ENCODE results near the gene SPAG7.
A peak's percentile ranks its signal among the peaks of the same experiment; 100 is the strongest.

Gene SPAG7

GRCh38 chr17:4953451-4953961 lies 14.1 kb downstream of the SPAG7 start:
- Histone ChIP-seq H3K9me2 (replicated peaks; ENCODE audit: control insufficient read depth, low read length) (no peaks in the 10 kb centered on the region), H3K4me1 (ENCODE audit: control insufficient read depth, low read length) (peaks cover 22% of the 10 kb centered on the region), H3K4me2 (ENCODE audit: low read length) (no peak overlapping the region), H3K4me3 (ENCODE audit: low read length) (no peak overlapping the region), H3F3A (ENCODE audit: control insufficient read depth, insufficient read depth) (peaks cover 12% of the 10 kb centered on the region), H3K36me3 (ENCODE audit: control insufficient read depth, low read length) (peaks cover 2% of the 10 kb centered on the region), H3K9me3 (ENCODE audit: control insufficient read depth, insufficient read depth, low read length) (no peaks in the 10 kb centered on the region), H4K20me1 (ENCODE audit: control insufficient read depth, insufficient read depth, low read depth, low read length) (no peaks in the 10 kb centered on the region), H3K27ac (ENCODE audit: low read depth, low read length) (no peak overlapping the region), H3K27me3 (ENCODE audit: control insufficient read depth, low read length) (no peaks in the 10 kb centered on the region), H3K79me2 (ENCODE audit: control insufficient read depth, low read length) (peaks cover 10% of the 10 kb centered on the region)
- TF ChIP-seq CTCF (IDR thresholded peaks at IDR 0.05; ENCODE audit: low read depth, low read length, poor library complexity, severe bottlenecking) (no peak), EZH2phosphoT487 (IDR thresholded peaks at IDR 0.05; ENCODE audit: borderline replicate concordance, low read length) (no peak)

- Histone ChIP-seq H3K9me2 (replicated peaks; ENCODE audit: control insufficient read depth, low read length) (no peaks in the 10 kb centered on the region), H3K36me3 (ENCODE audit: control insufficient read depth, low read length) (peaks cover 20% of the 10 kb centered on the region), H3K4me1 (ENCODE audit: control insufficient read depth, low read length) (peaks cover 26% of the 10 kb centered on the region), H3K9me3 (ENCODE audit: control insufficient read depth, insufficient read depth, low read length) (no peaks in the 10 kb centered on the region), H3K79me2 (ENCODE audit: control insufficient read depth, low read length) (peaks cover 30% of the 10 kb centered on the region), H3K27ac (ENCODE audit: low read depth, low read length) (no peak overlapping the region), H4K20me1 (ENCODE audit: control insufficient read depth, insufficient read depth, low read depth, low read length) (peaks cover 4% of the 10 kb centered on the region; the same call in 1 of the 2 replicates), H3K4me3 (ENCODE audit: low read length) (peak overlapping the region; percentile 93), H3K27me3 (ENCODE audit: control insufficient read depth, low read length) (no peaks in the 10 kb centered on the region), H3K4me2 (ENCODE audit: low read length) (peak overlapping the region; percentile 94), H3F3A (ENCODE audit: control insufficient read depth, insufficient read depth) (peaks cover 18% of the 10 kb centered on the region)
- no peak for TF ChIP-seq EZH2phosphoT487 (IDR thresholded peaks at IDR 0.05; ENCODE audit: borderline replicate concordance, low read length)
- no peak for TF ChIP-seq CTCF (IDR thresholded peaks at IDR 0.05; ENCODE audit: low read depth, low read length, poor library complexity, severe bottlenecking)
Observed at GRCh38 chr17:4951486-4951885, 16.1 kb downstream of the SPAG7 start.

- Histone ChIP-seq H3K4me1 (ENCODE audit: control insufficient read depth, low read length) (peaks cover 33% of the 10 kb centered on the region), H3K4me2 (ENCODE audit: low read length) (peak within 1 kb of the TSS; percentile 94)
- no peak for TF ChIP-seq CTCF (IDR thresholded peaks at IDR 0.05; ENCODE audit: low read depth, low read length, poor library complexity, severe bottlenecking)
- no peak for TF ChIP-seq EZH2phosphoT487 (IDR thresholded peaks at IDR 0.05; ENCODE audit: borderline replicate concordance, low read length)
Observed at GRCh38 chr17:4950746-4951204, 16.8 kb downstream of the SPAG7 start, which contains the start of gene ENO3. Gene ENO3 (plus strand): TSS chr17:4951119. CDS start chr17:4951830, 711 bp downstream.

More at GRCh38 chr17:4950746-4951204, 16.8 kb downstream of the SPAG7 start, which contains the start of gene ENO3:
- H3K9me2 ChIP-seq (replicated peaks; ENCODE audit: control insufficient read depth, low read length), result no peaks in the 10 kb centered on the region
- peak within 1 kb of the TSS; percentile 93 for H3K4me3 ChIP-seq (ENCODE audit: low read length)
- peaks cover 27% of the 10 kb centered on the region for H3K36me3 ChIP-seq (ENCODE audit: control insufficient read depth, low read length)
- H3K27me3 ChIP-seq (ENCODE audit: control insufficient read depth, low read length), result no peaks in the 10 kb centered on the region
- peaks cover 24% of the 10 kb centered on the region for H3F3A ChIP-seq (ENCODE audit: control insufficient read depth, insufficient read depth)
- peak within 1 kb of the TSS; percentile 99 for H3K27ac ChIP-seq (ENCODE audit: low read depth, low read length)
- H4K20me1 ChIP-seq (ENCODE audit: control insufficient read depth, insufficient read depth, low read depth, low read length), result peaks cover 7% of the 10 kb centered on the region; the same call in 1 of the 2 replicates
- peaks cover 37% of the 10 kb centered on the region for H3K79me2 ChIP-seq (ENCODE audit: control insufficient read depth, low read length)
- no peaks in the 10 kb centered on the region for H3K9me3 ChIP-seq (ENCODE audit: control insufficient read depth, insufficient read depth, low read length)
